B cell (primary cell): ENCODE measurements around the gene CCNB1IP1. TPM values are rescaled to one million over a fixed set of nuclear protein-coding genes. Genes with fewer than 3 reads are reported as not detected.
A peak's percentile ranks its signal among the peaks of the same experiment; 100 is the strongest.

Experiments
- ATAC-seq: fragments of 200-7000 bp; cut with Tn5 transposase; one replicate; pipeline ENCODE4 v1.10.0; 2021; ENCODE audit warnings: low read depth, mild to moderate bottlenecking, moderate number of reproducible peaks, moderate library complexity
- CTCF ChIA-PET: fragments of 350-600 bp; sonication (Branson Sonifier 250); formaldehyde crosslinking; loops from one replicate; lab custom pipeline; 2021; ENCODE audit warnings: antibody characterized with exemption, inconsistent platforms; lab: Charles Lee
- POLR2A ChIA-PET: fragments of 350-600 bp; sonication (Branson Sonifier 250); formaldehyde crosslinking; loops from one replicate; lab custom pipeline; 2021; ENCODE audit warnings: antibody characterized with exemption; lab: Charles Lee
- DNase-seq: peaks from one replicate; pipeline ENCODE4 v3.0.0; 2013
- H2AFZ ChIP-seq: 2 replicates; pipeline ENCODE4 v1.6.1; 2012; ENCODE audit warnings: mild to moderate bottlenecking, low read depth, low read length; ENCODE audit not compliant: insufficient read depth, poor library complexity, severe bottlenecking
- H3K27ac ChIP-seq, 2 donors: 1 replicate in 1 of 2; 2 replicates in 1 of 2; pipeline ENCODE4 v1.5.1; 2012 to 2013; ENCODE audit warnings: low read length in 2 of 2, mild to moderate bottlenecking in 2 of 2, moderate library complexity in 1 of 2
- H3K27me3 ChIP-seq, 4 experiments: fragments of 200-600 bp in 1 of 4; sonication (generic) in 1 of 4; replicated peaks in 1 of 4; 1 replicate in 2 of 4; 2 replicates in 2 of 4; pipeline versions ENCODE4 v1.6.1 to v1.7.0; 2013 to 2016; ENCODE audit warnings: low read length in 3 of 4, mild to moderate bottlenecking in 2 of 4, mixed read lengths in 1 of 4, moderate library complexity in 1 of 4; ENCODE audit not compliant: insufficient read depth in 4 of 4, control insufficient read depth in 3 of 4; ENCODE audit errors: control extremely low read depth in 1 of 4
- H3K36me3 ChIP-seq, 2 experiments: replicated peaks in 1 of 2; 1 replicate in 1 of 2; 2 replicates in 1 of 2; pipeline versions ENCODE4 v1.6.1 to v1.7.1; 2013; ENCODE audit warnings: low read length in 1 of 2; ENCODE audit not compliant: insufficient read depth in 2 of 2, control insufficient read depth in 1 of 2; ENCODE audit errors: control extremely low read depth in 1 of 2, extremely low read depth in 1 of 2
- H3K4me1 ChIP-seq, 2 donors: fragments of 200-600 bp in 1 of 2; sonication (generic) in 1 of 2; 1 replicate in 1 of 2; 2 replicates in 1 of 2; pipeline versions ENCODE4 v1.5.1 to v1.6.1; 2013 to 2017; ENCODE audit warnings: low read length in 2 of 2; ENCODE audit not compliant: control insufficient read depth in 2 of 2, insufficient read depth in 2 of 2
- H3K4me2 ChIP-seq: replicated peaks from 2 replicates; pipeline ENCODE3; 2012; ENCODE audit warnings: mild to moderate bottlenecking, low read depth, low read length; ENCODE audit not compliant: poor library complexity, severe bottlenecking
- H3K4me3 ChIP-seq, 5 experiments: fragments of 200-600 bp in 1 of 5; sonication (generic) in 1 of 5; 1 replicate in 3 of 5; 2 replicates in 2 of 5; pipeline versions ENCODE4 v1.5.1 to v1.7.0; 2011 to 2016; ENCODE audit warnings: low read length in 4 of 5, mild to moderate bottlenecking in 4 of 5, low read depth in 2 of 5, control low read depth in 1 of 5, moderate library complexity in 1 of 5; ENCODE audit not compliant: insufficient read depth in 1 of 5; ENCODE audit errors: control extremely low read depth in 1 of 5, extremely low read depth in 1 of 5
- H3K79me2 ChIP-seq: fragments of 200-600 bp; sonication (generic); one replicate; pipeline ENCODE4 v1.6.0; 2016; ENCODE audit warnings: low read length; ENCODE audit not compliant: control insufficient read depth, insufficient read depth
- H3K9ac ChIP-seq: fragments of 200-600 bp; sonication (generic); 2 replicates; pipeline ENCODE4 v1.6.1; 2017; ENCODE audit warnings: mild to moderate bottlenecking, low read length, moderate library complexity
- H3K9me3 ChIP-seq, 3 donors: one replicate each; pipeline versions ENCODE4 v1.6.1 to v1.7.1; 2013; ENCODE audit warnings: low read length in 2 of 3; ENCODE audit not compliant: control insufficient read depth in 2 of 3, insufficient read depth in 1 of 3; ENCODE audit errors: control extremely low read depth in 1 of 3
- H4K20me1 ChIP-seq: 2 replicates; pipeline ENCODE4 v1.6.0; 2012; ENCODE audit warnings: mild to moderate bottlenecking, low read length; ENCODE audit not compliant: insufficient read depth, control insufficient read depth, poor library complexity, severe bottlenecking
- H3K27ac Mint-ChIP-seq: one replicate; pipeline ENCODE4 v1.8.0; 2021; ENCODE audit warnings: mixed read lengths
- H3K27me3 Mint-ChIP-seq: one replicate; pipeline ENCODE4 v1.8.0; 2021; ENCODE audit warnings: mixed read lengths
- H3K4me1 Mint-ChIP-seq: one replicate; pipeline ENCODE4 v1.8.0; 2021; ENCODE audit warnings: mixed read lengths
- H3K4me3 Mint-ChIP-seq: one replicate; pipeline ENCODE4 v1.8.0; 2021; ENCODE audit warnings: mixed read lengths
- H3K9me3 Mint-ChIP-seq: one replicate; pipeline ENCODE4 v1.8.0; 2022; ENCODE audit warnings: mixed read lengths; ENCODE audit not compliant: insufficient read depth
- CTCF ChIP-seq: fragments of 200-600 bp; IDR thresholded peaks from one replicate; pipeline ENCODE4 v1.8.0; 2022; ENCODE audit warnings: antibody characterized with exemption, mild to moderate bottlenecking
- EZH2 ChIP-seq: IDR thresholded peaks from 2 replicates; pipeline ENCODE4 v1.6.1; 2012; ENCODE audit warnings: borderline replicate concordance, low read depth, mild to moderate bottlenecking, moderate library complexity, low read length; ENCODE audit not compliant: insufficient read depth, poor library complexity, severe bottlenecking
- WGBS: methylation state at CpG from one replicate; pipeline ENCODE4 v1.1.5; 2013; ENCODE audit warnings: missing lambda C conversion rate; ENCODE audit not compliant: insufficient coverage; 5-methylcytosine and 5-hydroxymethylcytosine counted together
- intact Hi-C: fragments of 100-400 bp; cut with micrococcal nuclease; formaldehyde crosslinking; loops from one replicate; pipeline ENCODE4 v1.10.0; 2022
- polyA plus RNA-seq: library from polyadenylated mRNA; depleted of rRNA; stranded (reverse); fragments of >200 nt; gene quantifications from 2 replicates; pipeline ENCODE4 v1.2.3, GENCODE V29; 2012
- total RNA-seq, 2 donors: library from RNA; stranded (reverse); fragments of 120-200 nt in 1 of 2; gene quantifications; 1 replicate in 1 of 2; 2 replicates in 1 of 2; pipeline versions ENCODE4 v1.2.3 to v1.2.4, GENCODE V29; 2013 to 2022

Gene CCNB1IP1
- total and polyA plus RNA-seq, 2 donors (not counting 1 experiment from before 2014, with no cell fraction given), result 24.7 to 48.8 TPM

DNA sequence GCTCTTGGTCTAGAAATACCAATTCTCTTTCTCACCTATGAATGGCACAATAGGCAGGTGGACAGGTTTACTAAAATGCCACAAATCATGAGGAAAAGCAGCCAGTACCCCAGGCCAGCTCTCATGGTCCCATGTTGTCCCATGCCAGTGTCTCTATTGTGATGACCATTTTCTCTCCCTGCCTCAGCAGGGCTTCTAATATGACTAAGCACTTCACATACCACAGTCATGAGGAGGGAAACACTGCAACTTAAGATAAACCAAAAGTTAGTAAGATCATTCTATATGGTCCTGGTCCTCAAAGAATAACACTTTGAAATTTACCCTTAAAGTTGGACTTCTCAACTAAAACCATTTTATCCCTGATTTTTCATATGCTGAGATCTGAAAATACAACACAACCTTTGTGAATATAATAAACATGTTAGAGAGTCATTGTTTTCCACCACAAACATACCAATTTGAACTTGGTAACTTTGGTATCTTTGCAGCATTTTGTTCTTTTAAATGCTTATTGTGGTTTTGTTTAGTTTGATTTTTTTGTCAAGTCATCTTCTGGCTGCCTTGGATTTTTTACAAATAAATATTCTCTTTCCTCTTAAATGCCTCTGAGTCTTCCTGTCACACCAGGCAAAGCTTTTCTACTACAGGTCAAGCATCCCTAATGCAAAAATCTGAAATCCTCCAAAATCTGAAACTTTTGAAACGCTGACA is 30.9 kb downstream of the CCNB1IP1 start:
- H3K9me3 Mint-ChIP-seq, result no peaks in the 10 kb centered on the region
- H3K4me3 ChIP-seq, result no peak overlapping the region
- no peak for TF ChIP-seq CTCF
- no peak for TF ChIP-seq EZH2
- H3K27ac ChIP-seq, result no peak overlapping the region
- no peaks in the 10 kb centered on the region for H4K20me1 ChIP-seq
- DNase-seq (no peak), ATAC-seq (no peak)
- H3K36me3 ChIP-seq, result peaks cover 13 to 40% of the 10 kb centered on the region in 2 experiments
- H3K9ac ChIP-seq, result no peak overlapping the region
- WGBS, result no CpG with 5 or more reads among the region's 1 CpG
- no peak overlapping the region for H2AFZ ChIP-seq
- intact Hi-C loops, result no loop called here
- H3K4me2 ChIP-seq, result no peak overlapping the region
- peaks cover 29% of the 10 kb centered on the region for H3K79me2 ChIP-seq
- H3K4me3 Mint-ChIP-seq, result no peak overlapping the region
- peaks cover 6 to 14% of the 10 kb centered on the region in 2 donors for H3K4me1 ChIP-seq
- H3K27me3 ChIP-seq, result no peaks in the 10 kb centered on the region
- ChIA-PET POLR2A (no interaction called here), CTCF (no interaction called here)
- peaks cover 24% of the 10 kb centered on the region for H3K4me1 Mint-ChIP-seq
- H3K27ac Mint-ChIP-seq, result no peak overlapping the region
- no peaks in the 10 kb centered on the region for H3K9me3 ChIP-seq
- H3K27me3 Mint-ChIP-seq, result no peaks in the 10 kb centered on the region

- no peaks in the 10 kb centered on the region for H3K27me3 ChIP-seq
- no peaks in the 10 kb centered on the region for H3K9me3 ChIP-seq
- H3K79me2 ChIP-seq, result no peaks in the 10 kb centered on the region
- H3K4me3 ChIP-seq, result no peak overlapping the region
- H3K27me3 Mint-ChIP-seq, result no peaks in the 10 kb centered on the region
- no peak overlapping the region for H3K4me2 ChIP-seq
- 51% methylated on average over 3 of the region's 4 CpGs for WGBS
- TF ChIP-seq CTCF, result no peak
- DNase-seq (peak; percentile 48), ATAC-seq (peak; percentile 31)
- no peak overlapping the region for H2AFZ ChIP-seq
- H3K4me3 Mint-ChIP-seq, result no peak overlapping the region
- H3K4me1 ChIP-seq, result peaks cover 4 to 11% of the 10 kb centered on the region in 2 donors
- peaks cover 10 to 85% of the 10 kb centered on the region in 2 experiments for H3K36me3 ChIP-seq
- H3K4me1 Mint-ChIP-seq, result peaks cover 16% of the 10 kb centered on the region
- H3K27ac Mint-ChIP-seq, result peak overlapping the region; percentile 3
- ChIA-PET POLR2A (no interaction called here), CTCF (no interaction called here)
- no peaks in the 10 kb centered on the region for H4K20me1 ChIP-seq
- no peak overlapping the region for H3K9ac ChIP-seq
- H3K27ac ChIP-seq, result peak overlapping the region in 1 of 2 donors; percentile 45
- H3K9me3 Mint-ChIP-seq, result no peaks in the 10 kb centered on the region
- intact Hi-C loops, result no loop called here
Observed at GRCh38 chr14:20295067-20295466, 38.0 kb downstream of the CCNB1IP1 start.
